Immature natural killer cell (primary cell): ENCODE data around the gene KTI12. TPM values are rescaled to one million over a fixed set of nuclear protein-coding genes. Genes with fewer than 3 reads are reported as not detected.
"Not testable (repeated sequence)": the region's sequence is repeated elsewhere in the genome, so short reads cannot be mapped to it uniquely, and the experiment has no call there.

Experiments used
- DNase-seq, 3 donors: peaks; one replicate each; pipeline ENCODE4 v3.0.0; 2022; ENCODE audit warnings: mixed read lengths in 1 of 3
- H3K27ac Mint-ChIP-seq, 6 donors: one replicate each; pipeline ENCODE4 v1.8.0; 2020; ENCODE audit warnings: mixed read lengths in 6 of 6, mild to moderate bottlenecking in 5 of 6, inconsistent platforms in 4 of 6, moderate library complexity in 3 of 6
- H3K27me3 Mint-ChIP-seq, 3 donors: one replicate each; pipeline ENCODE4 v1.8.0; 2020 to 2021; ENCODE audit warnings: low read depth in 3 of 3, mild to moderate bottlenecking in 3 of 3, mixed read lengths in 3 of 3, moderate library complexity in 3 of 3, inconsistent platforms in 1 of 3
- H3K36me3 Mint-ChIP-seq, 3 donors: one replicate each; pipeline ENCODE4 v1.8.0; 2020; ENCODE audit warnings: mixed read lengths in 3 of 3, inconsistent platforms in 2 of 3, mild to moderate bottlenecking in 2 of 3
- H3K4me1 Mint-ChIP-seq, 2 donors: one replicate each; pipeline ENCODE4 v1.8.0; 2020; ENCODE audit warnings: inconsistent platforms in 2 of 2, mild to moderate bottlenecking in 2 of 2, mixed read lengths in 2 of 2, moderate library complexity in 1 of 2
- H3K4me3 Mint-ChIP-seq, 5 donors: one replicate each; pipeline ENCODE4 v1.8.0; 2020; ENCODE audit warnings: mild to moderate bottlenecking in 5 of 5, mixed read lengths in 5 of 5, inconsistent platforms in 3 of 5, moderate library complexity in 3 of 5
- H3K9me3 Mint-ChIP-seq, 6 donors: one replicate each; pipeline ENCODE4 v1.8.0; 2020; ENCODE audit warnings: mild to moderate bottlenecking in 6 of 6, mixed read lengths in 6 of 6, inconsistent platforms in 4 of 6, moderate library complexity in 3 of 6
- polyA plus RNA-seq, 3 donors: library from polyadenylated mRNA; unstranded; fragments of 300-500 nt; fragmentation: Illumina TruSeq; gene quantifications; one replicate each; pipeline ENCODE4 v1.2.3, GENCODE V29; 2021

The KTI12 gene
- polyA plus RNA-seq, 3 donors from 2014 or later = 28.8 to 31.8 (median 29.1) TPM

GRCh38 chr1:52055866-52056162, 22.2 kb upstream of the KTI12 start:
- no peak for DNase-seq
- peak overlapping the region; percentile 87 to 99 (median 94) for H3K27ac Mint-ChIP-seq
- H3K36me3 Mint-ChIP-seq = peaks cover 4 to 9% (median 7%) of the 10 kb centered on the region in 3 donors
- peak overlapping the region; percentile 92 to 99 (median 95) for H3K4me3 Mint-ChIP-seq
- H3K9me3 Mint-ChIP-seq = no peaks in the 10 kb centered on the region
- peaks cover 8 to 24% (median 8%) of the 10 kb centered on the region in 3 donors for H3K27me3 Mint-ChIP-seq
- peaks cover 47 to 75% of the 10 kb centered on the region in 2 donors for H3K4me1 Mint-ChIP-seq

- peak; percentile 59 to 65 (median 61) for DNase-seq
- Mint-ChIP-seq H3K36me3 (peaks cover 3 to 6% (median 5%) of the 10 kb centered on the region in 3 donors), H3K27me3 (peaks cover 8 to 22% (median 8%) of the 10 kb centered on the region in 3 donors), H3K4me3 (peak within 1 kb of the TSS; percentile 92 to 99 (median 95)), H3K9me3 (no peaks in the 10 kb centered on the region), H3K4me1 (peaks cover 47 to 74% of the 10 kb centered on the region in 2 donors), H3K27ac (peak within 1 kb of the TSS; percentile 87 to 99 (median 94))
Measured at GRCh38 chr1:52055066-52055865, 21.7 kb upstream of the KTI12 start, which contains the start of gene TXNDC12. TXNDC12 (minus strand) TSS chr1:52055191; CDS start chr1:52055096, 95 bp downstream.

- Mint-ChIP-seq H3K9me3 (no peaks in the 10 kb centered on the region), H3K27ac (peak overlapping the region; percentile 87 to 99 (median 94)), H3K4me1 (peaks cover 47 to 74% of the 10 kb centered on the region in 2 donors), H3K36me3 (peaks cover 3 to 6% (median 5%) of the 10 kb centered on the region in 3 donors), H3K4me3 (peak overlapping the region; percentile 92 to 99 (median 95)), H3K27me3 (peaks cover 8 to 22% (median 8%) of the 10 kb centered on the region in 3 donors)
- DNase-seq = no peak
Measured at GRCh38 chr1:52054496-52055065, 21.0 kb upstream of the KTI12 start.

- peaks cover 8 to 22% (median 8%) of the 10 kb centered on the region in 3 donors for H3K27me3 Mint-ChIP-seq
- H3K9me3 Mint-ChIP-seq = no peaks in the 10 kb centered on the region
- peaks cover 43 to 71% of the 10 kb centered on the region in 2 donors for H3K4me1 Mint-ChIP-seq
- H3K36me3 Mint-ChIP-seq = peaks cover 3 to 6% (median 5%) of the 10 kb centered on the region in 3 donors
- H3K4me3 Mint-ChIP-seq = peak overlapping the region; percentile 92 to 99 (median 95)
- peak overlapping the region; percentile 46 to 96 (median 92) for H3K27ac Mint-ChIP-seq
- DNase-seq = no peak
Measured at GRCh38 chr1:52053862-52054261, 20.3 kb upstream of the KTI12 start.

GRCh38 chr1:52049337-52049736, 15.7 kb upstream of the KTI12 start:
- H3K4me3 Mint-ChIP-seq, DNase-seq, H3K27ac Mint-ChIP-seq, H3K9me3 Mint-ChIP-seq, H3K27me3 Mint-ChIP-seq: not testable (repeated sequence)
- Mint-ChIP-seq H3K4me1 (peaks cover 13 to 31% of the 10 kb centered on the region in 2 donors), H3K36me3 (peaks cover 7 to 15% (median 14%) of the 10 kb centered on the region in 3 donors)

- not testable (repeated sequence) for DNase-seq, H3K27me3 Mint-ChIP-seq, H3K4me3 Mint-ChIP-seq, H3K4me1 Mint-ChIP-seq, H3K9me3 Mint-ChIP-seq
- Mint-ChIP-seq H3K36me3 (peaks cover 8 to 21% (median 10%) of the 10 kb centered on the region in 3 donors), H3K27ac (peak overlapping the region in 1 of 6 donors; percentile 67)
Measured at GRCh38 chr1:52045666-52046195, 12.1 kb upstream of the KTI12 start.

- DNase-seq = no peak
- Mint-ChIP-seq H3K27me3 (no peaks in the 10 kb centered on the region), H3K36me3 (peaks cover 8 to 21% (median 10%) of the 10 kb centered on the region in 3 donors), H3K9me3 (no peaks in the 10 kb centered on the region), H3K4me3 (no peak overlapping the region), H3K4me1 (peaks cover 3 to 4% of the 10 kb centered on the region in 2 donors), H3K27ac (no peak overlapping the region)
Measured at GRCh38 chr1:52045236-52045635, 11.6 kb upstream of the KTI12 start.

- Mint-ChIP-seq H3K4me3 (no peak overlapping the region), H3K27ac (no peak overlapping the region), H3K4me1 (peaks cover 0 to 4% of the 10 kb centered on the region in 2 donors), H3K27me3 (peaks cover 0 to 2% (median 0%) of the 10 kb centered on the region in 3 donors), H3K9me3 (no peaks in the 10 kb centered on the region), H3K36me3 (peaks cover 8 to 31% (median 11%) of the 10 kb centered on the region in 3 donors)
- DNase-seq = no peak
Measured at GRCh38 chr1:52041551-52042185, 8.1 kb upstream of the KTI12 start.

GRCh38 chr1:52037909-52038308, 4.3 kb upstream of the KTI12 start:
- no peak overlapping the region for H3K4me3 Mint-ChIP-seq

GRCh38 chr1:52037402-52037814, 3.8 kb upstream of the KTI12 start:
- Mint-ChIP-seq H3K27me3 (peaks cover 2 to 8% (median 7%) of the 10 kb centered on the region in 3 donors), H3K4me1 (peaks cover 13 to 19% of the 10 kb centered on the region in 2 donors), H3K9me3 (no peaks in the 10 kb centered on the region), H3K36me3 (peaks cover 4 to 24% (median 8%) of the 10 kb centered on the region in 3 donors), H3K4me3 (no peak overlapping the region), H3K27ac (no peak overlapping the region)
- DNase-seq = no peak

More at GRCh38 chr1:52037909-52038308, 4.3 kb upstream of the KTI12 start:
- peaks cover 8 to 14% of the 10 kb centered on the region in 2 donors for H3K4me1 Mint-ChIP-seq
- H3K27me3 Mint-ChIP-seq = peaks cover 2 to 8% (median 7%) of the 10 kb centered on the region in 3 donors
- no peak for DNase-seq
- H3K9me3 Mint-ChIP-seq = no peaks in the 10 kb centered on the region
- H3K36me3 Mint-ChIP-seq = peaks cover 4 to 24% (median 8%) of the 10 kb centered on the region in 3 donors
- H3K27ac Mint-ChIP-seq = no peak overlapping the region

GRCh38 chr1:52034050-52034384, 407 bp upstream of the KTI12 start:
- peak overlapping the region; percentile 92 to 95 (median 94) for H3K4me3 Mint-ChIP-seq
- H3K27me3 Mint-ChIP-seq = peaks cover 2 to 8% (median 7%) of the 10 kb centered on the region in 3 donors
- DNase-seq = no peak
- H3K4me1 Mint-ChIP-seq = peaks cover 33 to 42% of the 10 kb centered on the region in 2 donors
- no peaks in the 10 kb centered on the region for H3K9me3 Mint-ChIP-seq
- peaks cover 0 to 23% (median 12%) of the 10 kb centered on the region in 3 donors for H3K36me3 Mint-ChIP-seq
- peak overlapping the region; percentile 90 to 97 (median 95) for H3K27ac Mint-ChIP-seq

GRCh38 chr1:52032785-52033131, 852 bp downstream of the KTI12 start:
- Mint-ChIP-seq H3K4me3 (peak overlapping the region; percentile 92 to 95 (median 94)), H3K9me3 (no peaks in the 10 kb centered on the region), H3K4me1 (peaks cover 33 to 42% of the 10 kb centered on the region in 2 donors), H3K27me3 (peaks cover 2 to 7% (median 6%) of the 10 kb centered on the region in 3 donors), H3K36me3 (peaks cover 0 to 18% (median 9%) of the 10 kb centered on the region in 3 donors), H3K27ac (peak overlapping the region; percentile 90 to 97 (median 95))
- DNase-seq = peak in 2 of 3 donors; percentile 17

- DNase-seq = peak in 1 of 3 donors; percentile 2
- Mint-ChIP-seq H3K9me3 (no peaks in the 10 kb centered on the region), H3K27me3 (peaks cover 2 to 7% (median 6%) of the 10 kb centered on the region in 3 donors), H3K27ac (peak overlapping the region; percentile 90 to 97 (median 95)), H3K36me3 (peaks cover 0 to 18% (median 12%) of the 10 kb centered on the region in 3 donors), H3K4me1 (peaks cover 33 to 42% of the 10 kb centered on the region in 2 donors), H3K4me3 (peak overlapping the region; percentile 92 to 95 (median 94))
Measured at GRCh38 chr1:52032124-52032784, 1.4 kb downstream of the KTI12 start.
